ENCODE data around the gene SIRPB1.
"Not testable (repeated sequence)": the region's sequence is repeated elsewhere in the genome, so short reads cannot be mapped to it uniquely, and the experiment has no call there.

DNA sequence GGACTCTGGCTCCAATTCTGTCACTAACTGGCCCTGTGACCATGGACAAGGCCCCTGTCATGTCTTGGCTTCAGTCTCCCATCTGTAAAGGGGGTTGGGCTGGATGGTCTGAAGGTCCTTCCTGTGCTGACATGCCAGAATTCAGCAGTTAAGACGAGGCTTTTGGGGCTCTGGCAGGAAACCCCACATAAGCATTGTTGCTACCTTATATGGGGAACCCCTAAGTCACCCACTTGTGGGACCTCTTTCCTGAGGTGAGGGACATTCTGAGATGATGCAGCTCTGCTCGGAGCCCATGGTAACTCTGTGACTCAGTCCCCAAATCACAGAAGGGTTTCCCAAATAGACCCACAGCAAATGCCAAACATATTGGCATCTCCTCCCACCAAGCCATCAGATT is 42.5 kb downstream of the SIRPB1 start:
- not testable (repeated sequence) for TF ChIP-seq CTCF (conservative IDR thresholded peaks at IDR 0.05; ENCODE audit: low read depth, low read length); EZH2 (IDR thresholded peaks at IDR 0.05; ENCODE audit: low read length, unreplicated experiment); EZH2phosphoT487 (IDR thresholded peaks at IDR 0.05; ENCODE audit: borderline replicate concordance, low read length)
